ENCODE data around the gene NTN5.

DNA sequence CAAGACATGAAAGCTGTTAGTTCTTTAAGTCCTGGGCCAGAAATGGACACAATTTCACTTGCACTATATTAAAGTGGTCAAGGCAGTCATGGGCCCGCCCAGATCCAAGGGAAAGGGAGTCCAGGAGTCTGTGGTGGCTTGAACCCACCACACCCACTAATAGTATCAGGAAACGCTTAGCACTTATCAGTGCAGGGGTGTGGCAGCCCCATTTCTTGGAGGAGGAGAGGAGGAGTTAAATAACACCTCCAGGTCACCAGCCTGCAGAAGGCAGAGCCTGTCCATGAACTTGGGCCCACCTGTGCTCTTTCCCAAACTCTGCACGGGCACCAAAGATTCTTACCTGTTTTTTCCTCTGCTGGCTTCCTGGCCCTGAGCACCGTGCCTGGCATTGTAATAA lies 5.4 kb upstream of the NTN5 start:
- TF ChIP-seq GATA3 (IDR thresholded peaks at IDR 0.05; ENCODE audit: low read depth, low read length) (no peak), GATA2 (IDR thresholded peaks at IDR 0.05; ENCODE audit: low read depth, low read length) (no peak)
